Uterus (tissue), 4 donors: ENCODE data around the gene TSTD2. TPM values are rescaled to one million over a fixed set of nuclear protein-coding genes. Genes with fewer than 3 reads are reported as not detected.

ENCODE experiments used
- DNase-seq, 2 donors: peaks; one replicate each; pipeline ENCODE4 v3.0.0-alpha.2; 2019 to 2020
- H3K27ac ChIP-seq, 2 donors: fragments of 200-600 bp; sonication (generic); 1 replicate in 1 of 2; 2 replicates in 1 of 2; pipeline ENCODE4 v1.5.1; 2016 to 2018
- H3K27me3 ChIP-seq, 2 donors: fragments of 200-600 bp; sonication (generic); one replicate each; pipeline ENCODE4 v1.5.1; 2018 to 2019; ENCODE audit warnings: control low read depth in 1 of 2
- H3K36me3 ChIP-seq, 2 donors: fragments of 200-600 bp; sonication (generic); one replicate each; pipeline ENCODE4 v1.5.1; 2019; ENCODE audit warnings: control low read depth in 1 of 2
- H3K4me1 ChIP-seq, 2 donors: fragments of 200-600 bp; sonication (generic); one replicate each; pipeline ENCODE4 v1.5.1; 2018 to 2019; ENCODE audit warnings: control low read depth in 1 of 2
- H3K4me3 ChIP-seq, 2 donors: fragments of 200-600 bp; sonication (generic); 1 replicate in 1 of 2; 2 replicates in 1 of 2; pipeline ENCODE4 v1.5.1; 2018 to 2019; ENCODE audit warnings: mild to moderate bottlenecking in 1 of 2
- H3K9me3 ChIP-seq, 2 donors: fragments of 200-600 bp; sonication (generic); one replicate each; pipeline ENCODE4 v1.5.1; 2019; ENCODE audit warnings: control low read depth in 1 of 2
- CTCF ChIP-seq, 4 experiments: fragments of 200-600 bp in 2 of 4; fragments of 450-650 bp in 2 of 4; sonication (generic) in 2 of 4; IDR thresholded peaks; one replicate each; pipeline ENCODE4 v1.5.1; 2016 to 2019; ENCODE audit warnings: antibody characterized with exemption in 4 of 4, mild to moderate bottlenecking in 2 of 4, moderate library complexity in 1 of 4
- POLR2A ChIP-seq, 2 donors: fragments of 450-650 bp; IDR thresholded peaks; one replicate each; pipeline ENCODE4 v1.6.1; 2016; ENCODE audit warnings: antibody characterized with exemption in 2 of 2, mild to moderate bottlenecking in 1 of 2, moderate library complexity in 1 of 2
- intact Hi-C: fragments of 100-400 bp; cut with DNase I; formaldehyde crosslinking; loops from one replicate; pipeline ENCODE4 v1.15.1; 2023; ENCODE audit warnings: low total_unique reads
- total RNA-seq, 4 donors: library from RNA; depleted of rRNA in 3 of 4; stranded (reverse); fragments of >200 nt in 3 of 4; gene quantifications; one replicate each; pipeline versions ENCODE4 v1.1.0 to v1.2.4, GENCODE V29; 2014 to 2023
- donor health status: DM: yes; HTN: yes; CAD: no.

TSTD2 gene
- total RNA-seq, 4 donors from 2014 or later = 9.0 to 35.8 (median 28.2) TPM

- intact Hi-C loops = no loop called here
- Histone ChIP-seq H3K27me3 (no peaks in the 10 kb centered on the region), H3K4me1 (no peaks in the 10 kb centered on the region), H3K4me3 (no peak overlapping the region), H3K9me3 (no peaks in the 10 kb centered on the region), H3K27ac (no peak overlapping the region), H3K36me3 (no peaks in the 10 kb centered on the region)
- no peak for DNase-seq
- TF ChIP-seq CTCF (IDR thresholded peaks at IDR 0.05) (no peak), POLR2A (IDR thresholded peaks at IDR 0.05) (no peak)
Measured at GRCh38 chr9:97660340-97660739, 27.2 kb upstream of the TSTD2 start.

GRCh38 chr9:97659771-97660170, 26.6 kb upstream of the TSTD2 start:
- Histone ChIP-seq H3K27me3 (no peaks in the 10 kb centered on the region), H3K27ac (no peak overlapping the region), H3K4me3 (no peak overlapping the region), H3K36me3 (no peaks in the 10 kb centered on the region), H3K4me1 (no peaks in the 10 kb centered on the region), H3K9me3 (no peaks in the 10 kb centered on the region)
- DNase-seq = no peak
- no peak for TF ChIP-seq CTCF (IDR thresholded peaks at IDR 0.05)
- TF ChIP-seq POLR2A (IDR thresholded peaks at IDR 0.05) = no peak
- intact Hi-C loops = no loop called here

GRCh38 chr9:97658707-97659106, 25.5 kb upstream of the TSTD2 start:
- H3K4me1 ChIP-seq = no peaks in the 10 kb centered on the region
- no peak for DNase-seq
- no peaks in the 10 kb centered on the region for H3K27me3 ChIP-seq
- H3K27ac ChIP-seq = no peak overlapping the region
- no peak for TF ChIP-seq POLR2A (IDR thresholded peaks at IDR 0.05)
- no peak for TF ChIP-seq CTCF (IDR thresholded peaks at IDR 0.05)
- intact Hi-C loops = no loop called here
- H3K9me3 ChIP-seq = no peaks in the 10 kb centered on the region
- no peaks in the 10 kb centered on the region for H3K36me3 ChIP-seq
- no peak overlapping the region for H3K4me3 ChIP-seq

GRCh38 chr9:97651646-97652045, 18.5 kb upstream of the TSTD2 start:
- TF ChIP-seq POLR2A (IDR thresholded peaks at IDR 0.05) (no peak), CTCF (IDR thresholded peaks at IDR 0.05) (no peak)
- Histone ChIP-seq H3K9me3 (no peaks in the 10 kb centered on the region), H3K27ac (no peak overlapping the region), H3K36me3 (no peaks in the 10 kb centered on the region), H3K4me3 (no peak overlapping the region), H3K27me3 (no peaks in the 10 kb centered on the region), H3K4me1 (no peaks in the 10 kb centered on the region)
- intact Hi-C loops = no loop called here
- DNase-seq = no peak

- TF ChIP-seq POLR2A (IDR thresholded peaks at IDR 0.05) (no peak), CTCF (IDR thresholded peaks at IDR 0.05) (no peak)
- no peaks in the 10 kb centered on the region for H3K4me1 ChIP-seq
- no peaks in the 10 kb centered on the region for H3K36me3 ChIP-seq
- no peak overlapping the region for H3K4me3 ChIP-seq
- no peaks in the 10 kb centered on the region for H3K27me3 ChIP-seq
- H3K9me3 ChIP-seq = no peaks in the 10 kb centered on the region
- intact Hi-C loops = no loop called here
- H3K27ac ChIP-seq = no peak overlapping the region
- DNase-seq = no peak
Measured at GRCh38 chr9:97647996-97648395, 14.8 kb upstream of the TSTD2 start.
